ACHN (cell line): ENCODE data around the gene SSBP3.

Experiments used
- DNase-seq: peaks from one replicate; pipeline ENCODE4 v3.0.0-alpha.2; 2015
- in situ Hi-C: cut with HindIII; loops from 2 replicates; pipeline ENCODE4 v1.10.0; 2017; ENCODE audit warnings: low sequenced_read_pairs, low pct_ligation_motif_present, low pct_unique_long_range_greater_than_20kb

Gene SSBP3

GRCh38 chr1:54271341-54271740, 134.9 kb downstream of the SSBP3 start:
- in situ Hi-C loops, result no loop called here
- DNase-seq, result no peak

- no peak for DNase-seq
- in situ Hi-C loops, result no loop called here
Measured at GRCh38 chr1:54270543-54270942, 135.7 kb downstream of the SSBP3 start.

GRCh38 chr1:54268762-54269297, 137.4 kb downstream of the SSBP3 start:
- DNase-seq, result no peak
- in situ Hi-C loops, result no loop called here

GRCh38 chr1:54267815-54268761, 138.1 kb downstream of the SSBP3 start:
- in situ Hi-C loops, result no loop called here
- DNase-seq, result no peak

GRCh38 chr1:54266908-54267307, 139.3 kb downstream of the SSBP3 start:
- in situ Hi-C loops, result no loop called here
- DNase-seq, result no peak

GRCh38 chr1:54266195-54266594, 140.0 kb downstream of the SSBP3 start:
- in situ Hi-C loops, result no loop called here
- DNase-seq, result no peak

DNA sequence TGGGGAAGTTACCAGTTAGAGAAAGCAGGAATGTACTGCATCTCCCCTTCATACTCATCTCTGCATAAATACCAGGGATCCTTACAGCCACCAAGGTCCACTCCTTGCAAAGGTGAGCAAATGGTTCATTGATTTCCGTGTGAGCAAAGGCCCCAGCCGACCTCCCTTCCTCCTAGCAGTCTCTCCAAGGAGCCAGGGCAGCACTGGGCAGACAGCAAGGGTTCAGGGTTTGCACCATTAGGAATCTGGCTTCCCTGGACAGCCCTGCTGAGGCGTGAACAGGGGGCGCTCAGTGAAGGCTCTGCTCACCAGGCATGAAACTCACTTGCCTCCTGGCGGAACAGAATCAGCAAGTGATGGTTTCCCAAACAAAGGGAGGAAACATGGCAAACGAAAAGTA, 140.5 kb downstream of the SSBP3 start:
- no peak for DNase-seq
- in situ Hi-C loops, result no loop called here

DNA sequence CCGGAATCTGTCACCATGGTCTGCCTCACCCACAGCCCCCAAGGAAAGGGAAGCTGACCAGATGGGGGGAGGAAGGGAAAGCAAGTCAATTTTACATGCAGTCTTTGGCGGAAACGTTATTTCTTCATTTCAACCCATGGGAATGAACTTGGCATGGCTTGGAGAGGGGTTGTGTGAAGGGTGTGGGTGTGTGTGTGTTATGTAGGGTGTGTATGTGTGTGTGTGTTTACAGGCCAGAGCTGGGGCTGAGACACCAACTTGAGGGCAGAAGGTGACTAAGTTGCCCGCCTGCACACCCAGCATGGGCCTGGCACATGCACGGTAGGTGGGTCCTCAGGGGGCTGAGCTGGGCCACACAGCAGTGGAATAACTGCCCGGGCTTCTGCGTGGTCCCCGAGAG, 141.1 kb downstream of the SSBP3 start:
- in situ Hi-C loops, result no loop called here
- DNase-seq, result no peak

GRCh38 chr1:54263601-54264226, 142.5 kb downstream of the SSBP3 start:
- in situ Hi-C loops, result no loop called here
- no peak for DNase-seq

- in situ Hi-C loops, result no loop called here
- no peak for DNase-seq
Measured at GRCh38 chr1:54262244-54262643, 143.9 kb downstream of the SSBP3 start.

- in situ Hi-C loops, result no loop called here
Measured at GRCh38 chr1:54260810-54261209, 145.4 kb downstream of the SSBP3 start.

DNA sequence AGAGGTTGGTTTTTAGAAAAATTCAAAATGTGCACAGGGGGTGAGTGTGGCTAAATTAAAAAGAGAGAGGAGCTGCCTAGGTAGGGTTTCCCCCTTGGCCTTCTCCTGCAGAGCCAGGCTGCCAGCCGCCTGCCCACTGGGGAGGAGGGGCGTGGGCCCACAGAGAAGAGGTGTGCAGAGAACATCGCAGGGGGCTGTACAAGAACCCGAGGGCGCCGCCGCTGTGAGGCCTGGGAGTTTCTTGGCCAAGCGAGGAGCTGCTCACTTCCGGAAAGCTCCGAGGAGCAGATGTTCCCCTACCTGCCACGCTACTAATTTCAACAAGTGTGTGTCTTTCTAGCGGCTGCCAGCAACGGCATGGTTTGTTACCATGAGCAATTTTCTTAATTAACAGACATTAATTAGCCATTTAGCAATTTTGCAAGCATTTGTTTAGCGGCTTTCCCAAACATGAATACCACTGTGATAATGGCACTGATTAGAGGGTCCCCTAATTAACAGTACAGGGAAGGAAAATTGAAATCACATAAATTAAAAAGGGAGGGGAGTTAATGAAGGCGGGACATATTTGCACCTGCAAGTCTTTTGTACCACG, 146.6 kb downstream of the SSBP3 start:
- DNase-seq, result no peak

More at GRCh38 chr1:54260810-54261209, 145.4 kb downstream of the SSBP3 start:
- DNase-seq, result no peak

GRCh38 chr1:54257876-54258275, 148.3 kb downstream of the SSBP3 start:
- no peak for DNase-seq
- in situ Hi-C loops, result no loop called here

More for the DNA sequence above, 146.6 kb downstream of the SSBP3 start:
- in situ Hi-C loops, result no loop called here

DNA sequence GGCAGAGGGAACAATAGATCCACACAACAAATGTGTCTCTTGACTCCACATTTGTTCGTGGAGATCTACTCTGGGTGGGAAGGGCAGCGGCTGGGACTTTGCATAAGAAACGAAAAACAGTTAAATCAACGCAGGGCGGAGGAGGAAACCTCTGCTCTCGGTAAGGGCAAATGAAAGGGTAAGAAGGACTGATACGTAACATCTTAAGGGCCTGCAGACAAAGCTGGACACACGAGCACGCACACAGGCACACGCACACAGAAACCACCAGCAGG, 148.9 kb downstream of the SSBP3 start:
- no peak for DNase-seq
- in situ Hi-C loops, result no loop called here

DNA sequence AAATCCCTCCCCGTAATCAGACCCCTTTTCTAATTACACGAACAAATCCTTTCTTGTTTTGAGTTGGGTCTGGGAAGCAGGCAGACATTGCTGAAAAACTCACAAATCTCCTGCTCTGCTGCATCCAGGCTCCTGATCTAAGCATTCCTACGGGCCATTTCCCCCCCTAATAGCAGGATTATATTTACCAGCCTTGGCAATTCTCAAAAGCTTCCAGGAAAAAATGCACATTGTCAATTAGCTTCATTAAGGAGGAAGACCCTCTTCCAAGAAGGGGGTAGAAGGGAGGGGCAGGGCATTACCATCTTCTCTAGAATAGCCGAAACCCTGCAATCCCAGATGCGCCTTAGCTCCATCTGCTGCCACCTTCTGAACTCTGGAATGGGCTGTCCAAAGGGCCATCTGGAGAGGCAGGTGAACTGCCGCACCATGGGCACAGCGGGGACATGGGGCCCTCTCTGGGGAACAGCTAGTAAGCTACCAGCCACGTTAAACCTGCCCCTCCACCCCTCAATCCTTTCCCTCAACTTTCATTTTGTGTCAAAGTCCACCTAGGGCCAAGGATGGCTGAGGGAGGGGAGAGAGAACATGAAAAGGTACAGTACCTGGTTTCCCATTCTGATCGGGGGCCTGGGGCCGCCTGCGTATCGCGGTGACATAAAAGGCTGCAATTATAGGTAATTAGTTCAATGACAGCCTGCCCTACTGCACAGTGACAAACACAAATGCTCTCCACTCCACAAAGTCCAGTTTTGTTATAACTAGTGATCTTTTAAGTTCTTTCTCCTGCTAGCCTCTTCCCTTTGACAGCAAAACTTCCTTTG, 149.5 kb downstream of the SSBP3 start:
- DNase-seq, result no peak

DNA sequence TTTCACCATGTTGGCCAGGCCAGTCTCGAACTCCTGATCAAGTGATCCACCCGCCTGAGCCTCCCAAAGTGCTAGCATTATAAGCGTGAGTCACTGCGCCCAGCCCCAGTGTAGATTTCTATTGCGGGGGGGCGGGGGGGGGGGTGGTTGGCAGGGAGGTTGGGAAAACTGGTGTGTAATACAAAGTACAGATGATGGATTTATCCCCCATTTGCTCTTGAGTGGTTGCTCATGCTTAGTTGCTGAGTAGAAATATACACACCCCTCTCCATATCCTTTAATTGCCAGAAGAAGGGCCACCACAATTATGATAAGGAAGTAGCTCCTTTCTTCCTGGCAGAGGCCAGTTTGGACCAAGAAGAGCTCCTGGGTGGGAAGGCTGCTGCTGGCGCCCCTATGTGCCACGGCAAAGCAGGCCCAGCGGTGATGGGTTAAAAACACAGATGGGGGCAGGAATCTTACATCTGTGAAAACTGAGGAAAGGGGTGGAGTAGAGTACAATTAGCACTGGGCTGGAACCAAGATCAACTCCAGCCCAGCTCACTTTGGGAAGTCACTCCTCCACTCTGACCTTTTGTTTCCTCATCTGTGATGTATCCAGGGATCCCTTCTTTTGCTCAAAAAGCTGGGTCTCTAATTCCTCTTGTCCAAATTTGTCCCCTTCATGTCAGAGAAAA, 151.0 kb downstream of the SSBP3 start:
- DNase-seq, result no peak
- in situ Hi-C loops, result no loop called here

More for the DNA sequence above, 149.5 kb downstream of the SSBP3 start:
- in situ Hi-C loops, result no loop called here

DNA sequence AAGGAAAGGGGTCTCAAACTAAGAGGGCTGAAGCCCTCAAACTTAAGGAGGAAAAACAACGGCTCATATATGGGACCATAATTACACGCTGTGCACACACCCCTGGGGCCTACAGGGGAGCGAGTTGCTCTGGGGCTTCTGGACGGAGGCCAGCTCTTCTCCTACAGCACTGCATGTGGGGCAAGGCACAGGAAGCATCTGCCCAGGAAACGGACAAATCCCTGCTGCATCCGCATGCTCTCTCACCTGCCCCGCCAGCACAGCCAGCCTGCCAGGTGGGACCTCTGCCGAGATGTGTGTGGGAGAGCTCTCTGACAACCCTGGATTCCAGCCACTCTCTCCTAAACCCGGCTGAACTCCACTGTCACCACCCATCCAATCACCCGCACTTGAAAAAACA, 152.1 kb downstream of the SSBP3 start:
- DNase-seq, result no peak
- in situ Hi-C loops, result no loop called here

GRCh38 chr1:54253480-54253879, 152.7 kb downstream of the SSBP3 start:
- in situ Hi-C loops, result no loop called here
- DNase-seq, result peak; percentile 88
